Left renal cortex interstitium (tissue), 4 donors: ENCODE data around the gene AFAP1. TPM values are rescaled to one million over a fixed set of nuclear protein-coding genes. Genes with fewer than 3 reads are reported as not detected.
A peak's percentile ranks its signal among the peaks of the same experiment; 100 is the strongest.

ENCODE experiments used
- DNase-seq, 4 donors: peaks; one replicate each; pipeline ENCODE4 v3.0.0-alpha.2; 2013; ENCODE audit warnings: low read depth in 4 of 4, low spot score in 2 of 4, missing footprints in 1 of 4
- polyA plus RNA-seq, 4 donors: library from polyadenylated mRNA; unstranded; fragments of 120-200 nt; gene quantifications; one replicate each; pipeline ENCODE4 v1.2.1, GENCODE V29; 2013; ENCODE audit not compliant: insufficient read length in 4 of 4

AFAP1 gene
- polyA plus RNA-seq, 4 donors = 19.5 to 26.5 (median 24.7) TPM

DNA sequence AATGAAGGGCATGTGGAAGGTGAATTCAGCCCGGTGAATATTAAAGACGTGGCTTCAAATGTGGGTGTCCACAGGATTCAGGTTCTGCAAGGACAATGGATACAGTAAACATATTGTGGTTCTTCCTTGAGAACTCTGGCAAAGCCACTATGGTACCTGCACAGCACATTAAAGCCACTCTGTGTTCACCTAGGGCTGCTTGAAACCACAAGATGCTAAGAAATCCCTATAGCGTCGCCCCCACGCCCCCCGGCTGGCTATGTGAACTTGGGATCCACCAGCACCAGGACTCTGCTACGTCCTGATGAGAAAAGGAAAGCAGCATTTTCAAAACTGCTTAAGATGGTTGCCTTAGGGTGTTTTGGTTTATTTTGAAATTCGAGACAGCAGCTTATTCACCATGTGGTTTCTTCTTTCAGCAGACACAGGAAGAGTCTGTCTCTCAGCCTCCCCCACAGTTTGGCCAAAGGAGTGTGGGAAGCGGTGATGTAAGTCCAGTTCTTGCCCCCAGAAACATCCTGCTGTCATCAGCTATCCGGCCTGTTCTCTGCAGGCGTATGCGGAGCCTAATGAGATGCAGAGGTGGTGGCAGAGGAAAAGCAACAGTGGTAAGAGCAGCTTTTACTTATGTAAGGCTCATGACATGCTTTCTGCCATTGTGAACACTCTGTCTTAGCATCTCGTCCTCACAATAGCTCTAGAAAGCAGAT is 111.5 kb downstream of the AFAP1 start:
- peak in 2 of 4 donors; percentile 68 to 85 for DNase-seq

DNA sequence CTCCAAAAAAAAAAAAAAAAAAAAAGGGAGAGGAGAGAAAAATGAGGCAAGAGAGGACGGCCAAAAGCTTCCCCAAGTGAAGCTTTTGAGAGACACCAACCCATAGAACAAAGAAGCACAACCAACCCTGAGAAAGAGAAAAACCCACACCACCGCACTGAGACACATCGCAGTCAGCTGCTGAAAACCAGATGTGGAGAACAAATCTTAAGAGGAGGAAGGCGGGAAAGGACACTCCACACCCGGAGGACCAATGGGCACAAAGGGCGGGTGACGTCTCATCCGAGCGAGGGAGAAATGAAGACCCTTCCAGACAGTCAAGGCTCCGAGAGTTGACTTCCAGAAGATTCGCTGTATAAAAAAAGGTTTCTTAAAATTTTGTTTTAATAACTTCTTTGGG is 112.1 kb downstream of the AFAP1 start:
- no peak for DNase-seq

DNA sequence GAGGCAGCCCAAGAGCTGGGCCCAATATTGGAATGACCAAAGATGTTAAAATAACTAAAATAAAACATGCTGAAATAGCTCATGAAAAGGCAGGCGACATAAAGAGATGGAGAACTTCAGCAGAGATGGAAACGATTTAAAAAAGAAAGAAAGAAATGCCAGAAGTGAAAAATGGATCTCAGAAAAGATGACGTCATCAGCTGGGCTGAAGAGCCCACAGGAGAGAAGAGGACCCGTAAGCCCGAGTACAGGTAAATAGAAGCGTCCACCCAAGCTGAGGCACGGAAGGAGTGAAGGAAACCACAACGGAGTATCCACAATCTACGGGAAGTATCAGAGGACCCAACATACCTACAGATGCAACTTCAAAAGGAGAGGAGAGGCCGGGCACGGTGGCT is 112.8 kb downstream of the AFAP1 start:
- DNase-seq = no peak

DNA sequence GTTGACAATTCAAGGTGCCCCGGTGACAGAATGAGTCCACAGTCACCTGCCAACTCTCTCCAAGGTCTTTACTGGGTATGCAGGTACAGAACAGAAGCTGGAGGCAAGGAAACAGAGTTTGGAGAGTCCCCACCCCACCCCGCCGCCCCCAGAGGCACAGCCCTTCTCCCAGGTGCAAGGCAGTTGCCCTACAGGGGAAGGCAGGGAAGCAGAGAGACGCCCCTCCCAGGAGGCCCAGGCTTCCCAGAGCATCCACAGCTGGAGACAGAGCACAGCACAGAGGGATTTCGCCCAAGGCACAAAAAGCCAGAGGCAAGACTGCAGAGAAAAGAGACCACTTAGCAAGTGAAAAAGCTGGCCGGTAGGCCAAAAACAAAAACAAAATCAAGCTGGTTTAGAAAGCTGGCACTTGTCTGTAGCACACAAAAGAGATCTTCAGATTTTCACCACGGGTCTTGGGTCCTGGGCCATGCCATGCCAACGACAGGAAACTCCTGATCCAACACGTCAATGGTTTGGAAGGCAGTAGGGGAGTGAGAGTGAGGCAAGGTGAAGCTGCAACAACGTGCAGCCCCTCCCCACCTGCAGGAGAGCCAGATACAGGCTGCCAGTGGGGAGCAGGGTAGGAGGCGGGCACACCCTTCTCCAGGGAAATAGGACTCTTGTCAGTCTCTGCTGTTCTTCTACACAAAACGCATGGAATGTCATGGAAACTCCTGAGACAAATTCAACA is 113.3 kb downstream of the AFAP1 start:
- no peak for DNase-seq

DNA sequence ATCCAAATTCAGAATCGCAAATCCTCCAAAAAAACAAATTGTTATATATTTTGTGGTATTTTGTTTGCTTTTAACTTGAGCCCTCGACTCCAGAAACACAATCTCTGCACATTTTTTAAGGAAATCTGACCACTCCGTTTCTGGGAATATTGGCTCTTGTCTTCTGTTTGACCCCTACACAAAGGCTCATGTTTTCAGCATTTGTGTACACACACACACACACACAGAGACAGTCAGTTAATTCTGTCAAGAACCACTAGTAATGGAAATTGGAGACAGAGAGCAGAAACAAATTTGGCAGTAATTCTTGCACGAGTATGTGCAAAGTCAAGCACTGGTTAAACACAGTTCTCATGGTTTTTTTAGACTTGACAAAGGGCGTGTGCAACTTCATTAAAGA is 115.4 kb downstream of the AFAP1 start:
- no peak for DNase-seq

DNA sequence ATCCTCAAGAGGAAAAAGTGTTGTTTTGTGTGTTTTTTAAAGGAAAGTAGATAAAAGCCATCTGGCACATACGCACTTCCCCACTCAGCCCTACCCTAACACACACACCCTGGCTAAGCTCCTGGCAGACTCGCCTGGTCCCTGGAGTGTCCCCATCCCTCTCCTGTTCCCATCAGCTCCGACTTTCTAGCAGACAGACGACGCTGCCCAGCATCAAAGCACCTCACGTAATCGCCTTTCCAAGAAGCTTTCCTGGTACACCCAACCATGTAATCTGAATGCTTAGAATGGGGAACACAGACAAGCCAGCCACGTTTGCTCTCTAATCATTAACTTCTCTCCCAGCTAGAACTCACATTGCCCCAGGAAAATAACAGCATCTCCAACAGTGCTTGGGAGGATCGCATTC is 116.2 kb downstream of the AFAP1 start:
- no peak for DNase-seq

DNA sequence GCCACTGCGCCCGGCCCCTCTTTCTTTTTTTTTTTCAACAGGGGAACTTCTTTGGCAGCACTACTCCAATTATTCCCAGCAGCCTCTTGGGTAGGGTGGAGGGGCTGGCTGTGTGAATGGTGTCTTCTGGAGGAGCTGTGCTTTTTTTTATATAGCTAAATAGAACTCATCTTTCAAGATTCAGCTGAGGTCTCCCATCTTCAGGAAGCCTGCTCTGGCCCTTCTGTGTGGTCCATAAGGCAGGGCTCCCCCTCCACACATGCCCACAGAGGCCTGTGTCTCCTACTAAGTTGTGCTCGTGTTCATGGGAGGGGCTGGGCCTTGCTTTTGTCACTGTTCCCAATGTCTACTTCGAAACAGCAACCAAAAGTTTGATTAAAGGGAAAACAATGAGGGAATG is 116.8 kb downstream of the AFAP1 start:
- DNase-seq = no peak

DNA sequence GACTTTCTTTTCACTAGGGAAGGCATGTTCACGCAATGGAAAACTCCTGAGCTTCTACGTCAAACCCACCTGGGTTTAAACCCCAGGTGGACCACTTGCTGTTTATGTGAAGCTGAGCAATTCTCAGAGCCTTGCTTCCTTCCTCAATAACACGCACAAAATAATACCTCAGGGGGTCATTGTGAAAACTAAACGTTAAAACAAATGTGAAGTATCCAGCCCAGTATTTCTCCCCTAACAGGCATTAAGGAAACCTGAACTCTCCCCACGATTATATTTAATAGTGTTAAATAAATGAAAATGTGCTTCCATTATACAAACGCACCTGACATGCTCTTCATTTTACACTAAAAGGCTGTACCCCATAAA is 117.5 kb downstream of the AFAP1 start:
- no peak for DNase-seq

DNA sequence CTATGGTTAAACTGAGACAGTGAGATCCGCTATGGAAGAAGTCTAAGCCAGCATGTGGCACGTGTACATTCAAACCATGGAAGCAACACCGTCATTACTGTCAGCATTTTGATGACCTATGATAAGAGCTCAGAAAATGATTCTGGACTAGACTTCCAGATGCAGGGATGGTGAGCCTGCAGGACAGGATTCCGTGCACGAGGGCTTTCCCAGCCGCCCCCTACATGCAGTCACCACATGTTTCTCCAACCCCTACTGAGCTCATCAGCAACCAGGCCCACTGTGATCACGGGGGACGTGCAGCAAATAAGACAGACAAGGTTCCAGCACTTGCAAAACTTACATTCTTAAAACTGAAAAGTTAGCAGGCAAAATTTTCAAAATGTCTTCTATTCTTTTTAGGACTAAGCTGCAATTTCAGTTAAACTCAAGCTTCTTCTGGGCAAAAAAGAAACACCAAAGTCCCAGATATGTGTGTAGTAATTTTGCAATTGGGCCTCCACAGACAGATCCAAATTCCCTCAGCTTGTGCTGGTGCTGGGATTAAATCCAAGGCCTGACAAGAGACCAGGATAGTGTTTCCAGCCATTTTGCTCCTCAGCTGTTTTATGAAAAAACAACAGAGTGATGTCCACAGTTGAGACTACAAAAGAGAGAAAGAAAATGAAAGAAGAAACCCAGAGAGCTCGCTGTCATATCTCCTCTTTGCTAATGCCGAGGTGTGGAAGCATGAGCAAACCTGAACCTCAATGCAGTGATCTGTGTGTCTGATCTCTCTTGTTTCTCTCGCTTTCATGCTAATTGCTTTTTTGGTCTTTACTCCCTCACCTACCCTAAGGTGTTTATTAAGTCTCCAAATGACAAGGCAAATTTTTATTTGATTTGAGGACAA is 118.2 kb downstream of the AFAP1 start:
- DNase-seq = no peak

DNA sequence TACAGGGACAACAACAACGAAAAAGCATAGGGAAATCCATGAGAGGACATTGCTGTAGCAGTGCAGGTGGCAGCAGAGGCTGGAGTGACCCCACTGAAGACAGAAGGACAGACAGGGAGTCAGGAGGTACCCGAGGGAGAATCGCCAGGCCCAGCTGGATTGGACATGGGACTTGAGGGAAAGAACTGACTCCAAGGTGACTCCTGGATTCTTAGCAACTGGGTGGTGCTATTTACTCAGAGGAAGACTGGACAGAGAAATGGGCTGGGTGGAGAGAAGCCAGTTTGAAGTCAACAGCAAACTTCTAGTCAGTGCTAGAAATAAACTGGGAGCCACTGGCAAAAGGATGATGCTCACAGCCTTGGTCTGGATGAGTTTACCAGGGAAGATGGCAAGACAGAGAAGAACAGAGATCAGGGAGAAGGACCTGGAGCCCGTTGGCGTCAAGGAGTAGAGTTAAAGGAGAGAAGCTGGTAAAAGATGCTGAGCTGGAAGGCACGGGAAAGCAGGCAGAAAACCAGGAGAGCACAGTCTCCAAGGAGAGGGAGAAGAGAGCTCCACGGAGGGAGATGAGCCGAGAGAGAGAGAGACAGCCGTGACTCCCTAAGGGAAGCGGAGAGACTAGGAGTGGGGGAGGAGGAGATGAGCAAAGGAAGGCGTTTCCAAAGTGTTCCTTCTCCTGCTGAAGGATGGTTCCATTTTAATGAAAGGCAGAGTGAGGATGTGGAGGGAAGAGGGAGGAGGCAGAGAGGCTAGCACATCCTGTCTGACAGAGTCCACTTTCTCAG is 119.4 kb downstream of the AFAP1 start:
- DNase-seq = no peak

DNA sequence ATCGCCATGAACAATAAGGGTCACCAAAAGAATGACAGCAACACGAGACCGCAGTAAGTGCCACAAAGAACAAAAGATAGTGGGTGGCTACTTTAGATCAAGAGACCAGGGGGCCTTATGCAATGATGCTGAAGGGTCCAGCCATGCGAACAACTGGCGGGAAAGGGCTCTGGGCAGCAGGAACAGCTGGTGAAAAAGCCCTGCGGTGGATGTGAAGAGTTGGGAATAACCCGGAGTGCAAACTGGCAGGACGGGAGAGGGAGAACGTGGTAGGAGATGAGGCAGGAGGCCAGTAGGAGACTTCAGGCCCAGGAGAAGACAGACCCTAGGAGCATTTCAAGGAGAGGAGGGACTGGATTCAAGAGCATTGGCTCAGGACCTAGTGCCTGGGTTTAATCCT is 120.2 kb downstream of the AFAP1 start:
- no peak for DNase-seq

DNA sequence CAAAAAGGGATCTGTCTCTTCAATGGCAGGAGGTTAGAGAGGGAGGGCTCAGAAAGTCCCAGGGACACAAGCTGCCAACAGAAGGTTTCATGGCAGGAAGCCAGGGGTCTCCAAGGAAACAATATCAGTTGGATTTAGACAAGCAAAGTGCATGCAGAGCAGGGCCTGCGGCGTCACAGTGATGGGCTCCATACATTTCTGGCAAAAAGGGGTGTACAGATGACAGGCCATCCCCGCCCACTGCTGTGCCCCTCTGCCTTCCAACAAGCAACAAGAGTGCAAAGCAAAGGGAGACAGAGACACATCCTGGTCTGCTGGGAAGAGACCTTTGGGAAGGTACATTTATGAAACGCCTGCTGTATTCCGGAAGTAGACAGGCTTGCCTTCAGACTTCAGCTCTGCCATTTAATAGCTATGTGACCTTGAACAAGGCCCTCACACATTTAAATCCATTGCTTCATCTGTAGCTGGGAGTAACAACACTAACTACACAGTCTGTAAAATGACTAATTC is 121.2 kb downstream of the AFAP1 start:
- DNase-seq = no peak

DNA sequence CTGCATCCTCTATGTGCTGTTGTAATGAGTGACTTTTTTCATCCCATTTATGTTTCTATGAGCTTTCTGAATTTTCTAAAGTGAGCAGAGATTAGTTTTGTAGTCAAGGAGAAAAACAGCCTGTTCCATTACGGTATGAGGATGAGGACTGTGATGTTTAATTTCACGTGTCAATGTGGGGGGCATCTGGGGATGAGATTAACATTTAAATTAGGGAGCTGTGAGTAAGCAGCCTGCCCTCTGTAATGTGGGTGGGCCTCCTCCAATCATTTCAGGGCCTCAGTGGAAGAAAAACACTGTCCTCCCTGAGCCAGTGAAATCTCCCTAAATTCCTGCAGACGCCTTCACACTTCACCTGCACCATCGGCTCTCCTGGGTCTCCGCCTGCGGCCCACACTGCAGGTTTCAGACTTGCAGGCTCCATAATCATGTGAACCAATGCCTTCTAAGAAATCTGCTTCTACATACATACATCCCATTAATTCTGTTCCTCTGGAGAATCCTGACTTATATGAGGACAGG is 121.7 kb downstream of the AFAP1 start:
- DNase-seq = no peak

DNA sequence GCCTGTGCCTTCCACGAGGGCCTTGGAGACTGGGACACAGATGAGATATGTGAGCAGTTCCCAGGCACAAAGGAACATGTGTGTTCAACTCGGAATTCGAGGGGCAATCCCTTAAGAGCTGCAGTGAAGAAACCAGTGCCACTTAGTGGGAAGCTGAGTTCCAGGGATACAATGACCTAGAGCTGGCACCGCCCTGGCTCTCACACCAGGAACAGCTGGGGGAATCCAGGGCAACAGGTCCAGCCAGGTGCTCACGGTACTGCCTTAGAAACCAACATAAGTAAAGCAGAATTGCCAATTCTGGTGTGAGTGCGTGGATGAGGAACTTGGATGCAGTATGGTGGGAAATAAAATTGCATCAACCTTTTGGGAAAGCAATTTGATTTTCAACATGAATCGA is 122.9 kb downstream of the AFAP1 start:
- DNase-seq = no peak

DNA sequence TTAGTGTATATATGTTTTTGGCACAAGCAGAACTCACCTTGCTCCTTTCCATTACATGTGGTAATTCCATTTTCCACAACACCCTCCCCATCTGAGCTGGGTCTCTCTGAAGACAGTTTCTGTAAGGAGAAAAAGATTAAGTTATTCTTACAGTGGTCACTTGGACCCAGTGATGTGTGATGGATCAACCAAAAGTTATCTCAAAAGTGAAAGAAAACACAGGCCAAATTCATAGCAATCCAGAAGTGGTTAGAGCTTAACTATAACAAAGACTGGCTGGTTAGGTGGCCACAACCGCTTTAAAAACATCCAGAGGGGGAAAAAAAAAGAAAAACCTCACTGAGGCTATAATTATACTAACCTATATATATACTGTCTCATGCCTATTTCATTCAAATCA is 123.7 kb downstream of the AFAP1 start:
- DNase-seq = no peak

DNA sequence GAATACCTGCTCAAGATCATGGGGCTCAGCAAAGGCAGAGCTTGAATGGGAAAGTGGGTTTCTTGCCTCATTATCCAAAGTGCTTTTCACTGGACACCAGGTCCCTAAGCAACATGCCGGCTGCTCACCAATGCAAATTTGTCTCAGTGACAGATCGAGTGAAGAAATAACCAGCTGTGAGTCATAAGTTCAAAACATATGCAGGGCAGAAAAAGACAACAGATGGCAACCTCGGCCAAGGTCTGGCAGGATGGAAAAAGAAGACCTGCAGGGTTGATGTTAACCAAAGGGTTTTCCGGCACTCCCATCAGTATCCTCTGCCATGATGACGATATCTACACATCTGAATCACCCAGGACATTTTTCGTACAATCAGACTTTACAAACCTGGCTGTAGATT is 124.1 kb downstream of the AFAP1 start:
- DNase-seq = no peak

DNA sequence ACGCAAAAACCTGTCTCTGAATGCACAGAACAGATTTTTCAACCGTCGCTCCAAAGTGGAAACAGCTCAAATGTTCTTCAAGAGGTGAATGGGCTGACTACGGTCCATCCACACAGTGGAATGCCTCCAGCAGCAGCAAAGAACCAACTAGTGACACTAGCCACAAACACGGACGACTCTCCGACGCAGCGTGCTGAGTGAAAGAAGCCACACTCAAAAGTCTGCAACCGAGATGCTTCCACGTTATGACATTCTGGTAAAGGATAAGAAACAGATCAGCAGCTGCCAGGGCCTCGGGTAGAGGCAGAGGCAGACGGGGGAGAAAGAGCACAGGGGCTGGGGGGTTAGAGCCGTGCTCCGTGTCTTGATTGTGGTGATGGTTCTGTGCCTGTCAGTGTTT is 125.2 kb downstream of the AFAP1 start:
- no peak for DNase-seq

DNA sequence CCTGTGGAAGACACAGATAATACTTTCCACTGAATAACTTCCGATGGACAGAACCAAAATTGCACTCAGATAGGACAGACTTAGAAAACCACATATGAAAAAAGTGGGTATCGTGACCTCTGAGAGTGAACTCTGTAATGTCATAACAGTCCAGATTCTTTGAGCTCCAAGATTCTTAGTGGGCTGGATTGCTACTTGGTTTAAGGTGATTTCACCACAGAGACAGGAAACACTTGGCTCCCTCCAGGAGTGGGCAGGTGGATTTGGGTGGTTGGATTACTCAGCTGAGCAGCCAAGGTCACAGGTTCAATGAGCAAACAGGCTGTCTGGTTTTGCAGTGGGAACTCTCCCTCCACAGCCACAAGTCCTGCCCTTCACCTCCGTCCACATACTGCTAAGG is 126.0 kb downstream of the AFAP1 start:
- DNase-seq = no peak

DNA sequence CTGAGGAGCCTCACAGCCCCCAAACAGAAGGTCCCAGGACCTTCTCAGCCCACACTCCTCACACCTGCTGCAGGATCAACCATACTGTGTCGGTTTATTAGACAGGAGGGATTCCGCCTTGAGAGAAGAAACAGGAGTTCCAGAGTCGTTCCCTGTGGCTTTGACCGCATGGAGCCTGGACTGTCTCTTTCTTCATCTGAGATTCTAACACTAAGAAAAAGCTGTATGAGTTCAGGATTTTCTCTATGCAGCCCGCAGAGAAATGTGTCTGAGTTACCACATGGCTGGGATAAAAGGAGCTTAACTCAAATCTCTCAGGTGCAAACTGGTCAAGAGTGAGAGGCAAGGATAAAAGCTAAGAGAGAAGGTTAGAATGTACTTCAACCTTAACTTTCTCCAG is 126.7 kb downstream of the AFAP1 start:
- no peak for DNase-seq

DNA sequence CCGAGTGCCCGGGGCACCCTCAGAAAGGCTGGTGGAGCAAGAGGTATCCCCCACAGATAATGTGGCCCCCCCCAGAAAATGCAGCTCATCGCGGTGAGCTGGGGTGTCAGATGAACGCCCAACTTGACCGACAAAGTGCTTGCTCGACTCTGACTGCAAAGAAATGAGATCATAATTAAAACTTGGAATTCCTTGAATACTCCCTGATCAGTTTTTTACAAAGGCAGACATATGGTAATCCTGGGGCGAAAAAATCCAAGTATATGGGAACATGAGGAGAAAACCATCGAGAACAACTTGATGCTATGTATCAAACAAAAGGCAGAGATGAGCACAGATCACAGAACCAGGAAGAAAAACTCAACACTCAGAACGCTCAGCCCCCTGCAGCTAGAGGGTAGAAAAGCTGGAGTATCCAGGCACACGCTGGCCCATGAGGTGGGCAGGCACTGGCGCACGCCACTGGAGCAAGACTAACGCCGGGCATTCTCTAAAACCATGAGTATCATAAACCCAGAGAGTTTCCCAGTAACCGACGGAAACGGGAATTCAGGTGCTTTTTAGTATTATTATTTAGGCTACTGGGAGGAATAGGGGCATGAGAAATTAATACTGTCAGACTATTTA is 127.3 kb downstream of the AFAP1 start:
- DNase-seq = no peak
